Skeletal muscle satellite cell (primary cell): Measurements from ENCODE around the gene PCTP.

ENCODE experiments used
- H3K27me3 ChIP-seq: 2 replicates; pipeline ENCODE4 v1.7.0; 2013; ENCODE audit warnings: low read length; ENCODE audit not compliant: control insufficient read depth, insufficient read depth
- H3K36me3 ChIP-seq: 2 replicates; pipeline ENCODE4 v1.7.0; 2013; ENCODE audit warnings: mild to moderate bottlenecking, control low read depth, low read length; ENCODE audit not compliant: insufficient read depth
- H3K4me1 ChIP-seq: 2 replicates; pipeline ENCODE4 v1.7.0; 2013; ENCODE audit warnings: low read length; ENCODE audit not compliant: control insufficient read depth, insufficient read depth
- H3K4me2 ChIP-seq: 2 replicates; pipeline ENCODE4 v1.7.0; 2013; ENCODE audit warnings: mild to moderate bottlenecking, low read length
- H3K4me3 ChIP-seq: 2 replicates; pipeline ENCODE4 v1.7.0; 2013; ENCODE audit warnings: low read length
- H3K9ac ChIP-seq: 2 replicates; pipeline ENCODE4 v1.7.0; 2013; ENCODE audit warnings: mild to moderate bottlenecking, low read depth, low read length, moderate library complexity
- H3K9me3 ChIP-seq: replicated peaks from 2 replicates; pipeline ENCODE4 v1.7.0; 2013; ENCODE audit warnings: mild to moderate bottlenecking, control low read depth, low read length

The PCTP gene

GRCh38 chr17:55813944-55814343 is 63.1 kb downstream of the PCTP start:
- no peak overlapping the region for H3K9ac ChIP-seq
- no peaks in the 10 kb centered on the region for H3K36me3 ChIP-seq
- no peaks in the 10 kb centered on the region for H3K27me3 ChIP-seq
- peak overlapping the region; percentile 7 for H3K4me2 ChIP-seq
- no peak overlapping the region for H3K4me3 ChIP-seq
- H3K9me3 ChIP-seq = no peaks in the 10 kb centered on the region
- peaks cover 10% of the 10 kb centered on the region for H3K4me1 ChIP-seq

GRCh38 chr17:55814377-55814776 is 63.5 kb downstream of the PCTP start:
- H3K4me1 ChIP-seq = peaks cover 10% of the 10 kb centered on the region
- no peaks in the 10 kb centered on the region for H3K9me3 ChIP-seq
- no peak overlapping the region for H3K4me3 ChIP-seq
- H3K27me3 ChIP-seq = no peaks in the 10 kb centered on the region
- peak overlapping the region; percentile 7 for H3K4me2 ChIP-seq
- H3K9ac ChIP-seq = no peak overlapping the region
- no peaks in the 10 kb centered on the region for H3K36me3 ChIP-seq

DNA sequence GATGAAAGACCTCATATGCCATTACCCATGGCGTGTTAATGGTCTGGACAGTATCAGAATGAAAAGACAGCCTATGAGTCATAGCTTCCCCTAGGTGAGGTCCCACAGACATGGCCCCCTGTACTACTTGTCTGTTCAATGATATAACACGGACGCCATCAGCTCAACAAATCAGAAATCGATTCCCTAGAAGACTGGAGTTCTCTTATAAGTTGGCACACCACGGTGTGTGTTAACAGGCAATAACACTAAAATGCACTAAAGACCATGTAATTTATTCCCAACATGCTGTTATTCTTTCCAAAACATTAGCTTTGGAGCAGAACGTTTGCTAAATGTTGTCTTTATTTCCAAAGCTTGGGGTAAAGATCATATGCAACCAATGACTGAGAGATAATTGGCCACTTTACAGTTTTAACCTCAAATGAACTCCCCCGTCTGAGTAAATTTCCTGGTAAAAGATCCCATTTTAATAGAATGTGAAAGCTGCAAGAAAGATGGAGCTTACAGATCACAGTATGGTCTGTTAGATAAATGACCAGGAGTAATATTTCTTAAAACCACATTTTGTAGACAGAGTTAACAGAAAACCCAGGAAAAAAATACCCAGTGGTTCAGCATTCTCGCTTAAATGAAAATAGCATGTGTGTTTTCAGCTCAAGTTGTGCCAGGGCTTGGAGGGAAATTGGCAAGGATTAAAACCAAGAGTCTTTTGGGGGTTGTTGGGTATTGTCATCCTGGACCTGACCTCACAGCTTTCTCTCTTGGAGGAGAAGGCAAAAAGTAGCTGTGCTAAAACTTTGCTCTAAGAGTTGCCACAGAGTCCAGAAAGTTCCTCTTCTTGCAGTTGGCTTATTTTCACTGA is 65.9 kb downstream of the PCTP start:
- no peak overlapping the region for H3K9ac ChIP-seq
- H3K4me2 ChIP-seq = no peak overlapping the region
- peaks cover 7% of the 10 kb centered on the region for H3K4me1 ChIP-seq
- no peaks in the 10 kb centered on the region for H3K9me3 ChIP-seq
- no peak overlapping the region for H3K4me3 ChIP-seq
- H3K27me3 ChIP-seq = no peaks in the 10 kb centered on the region
- H3K36me3 ChIP-seq = no peaks in the 10 kb centered on the region

GRCh38 chr17:55817397-55817709 is 66.5 kb downstream of the PCTP start:
- no peaks in the 10 kb centered on the region for H3K9me3 ChIP-seq

GRCh38 chr17:55818026-55818425 is 67.2 kb downstream of the PCTP start:
- Histone ChIP-seq H3K4me3 (no peak overlapping the region), H3K36me3 (no peaks in the 10 kb centered on the region), H3K9me3 (no peaks in the 10 kb centered on the region), H3K27me3 (no peaks in the 10 kb centered on the region), H3K9ac (no peak overlapping the region), H3K4me1 (peaks cover 7% of the 10 kb centered on the region), H3K4me2 (no peak overlapping the region)

More at GRCh38 chr17:55817397-55817709, 66.5 kb downstream of the PCTP start:
- H3K4me2 ChIP-seq = no peak overlapping the region
- no peak overlapping the region for H3K4me3 ChIP-seq
- peaks cover 7% of the 10 kb centered on the region for H3K4me1 ChIP-seq
- H3K36me3 ChIP-seq = no peaks in the 10 kb centered on the region
- H3K27me3 ChIP-seq = no peaks in the 10 kb centered on the region
- no peak overlapping the region for H3K9ac ChIP-seq

DNA sequence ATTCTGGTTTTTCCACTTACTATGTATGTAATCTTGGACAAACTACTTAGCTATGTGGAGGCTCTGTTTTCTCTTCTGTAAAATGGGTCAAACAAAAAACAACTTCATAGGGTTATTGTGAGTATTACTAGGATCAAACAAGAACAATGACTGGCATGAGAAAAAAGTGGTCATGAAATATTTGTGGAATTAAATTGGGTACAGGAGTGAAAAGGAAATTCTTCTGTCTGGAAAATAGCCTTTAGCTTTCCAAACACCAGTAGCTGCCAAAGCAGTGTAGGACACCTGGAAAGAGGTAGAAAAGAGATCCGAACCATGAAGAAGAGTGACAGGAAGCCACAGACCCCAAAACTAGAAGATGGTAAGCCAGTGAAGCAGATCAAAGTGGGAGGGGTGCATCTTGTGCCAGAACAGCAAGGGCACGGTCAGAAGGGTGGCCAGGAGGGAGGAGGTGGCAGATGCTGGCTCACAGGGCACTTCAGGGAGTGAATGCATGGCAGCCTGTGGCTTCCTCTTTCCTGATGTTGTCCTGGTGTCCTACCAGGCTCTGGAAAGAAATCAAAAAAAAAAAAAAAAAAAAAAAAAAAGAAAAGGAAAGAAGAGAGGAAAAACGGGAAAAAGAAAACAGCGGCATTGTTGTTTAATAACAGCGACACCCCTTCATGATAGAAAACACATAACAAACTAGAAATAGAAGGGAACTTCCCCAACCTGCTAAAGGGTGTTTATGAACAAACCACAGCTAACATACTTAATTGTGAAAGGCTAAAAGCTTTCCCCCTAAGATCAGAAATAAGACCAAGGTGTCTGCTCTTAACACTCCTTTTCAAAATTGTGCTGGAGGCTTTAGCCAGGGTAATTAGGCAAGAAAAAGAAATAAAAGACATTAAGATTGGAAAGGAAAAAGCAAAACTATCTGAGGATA is 67.9 kb downstream of the PCTP start:
- Histone ChIP-seq H3K36me3 (no peaks in the 10 kb centered on the region), H3K9ac (no peak overlapping the region), H3K4me2 (no peak overlapping the region), H3K9me3 (no peaks in the 10 kb centered on the region), H3K4me3 (no peak overlapping the region), H3K4me1 (peaks cover 7% of the 10 kb centered on the region), H3K27me3 (peaks cover under 1% of the 10 kb centered on the region)

DNA sequence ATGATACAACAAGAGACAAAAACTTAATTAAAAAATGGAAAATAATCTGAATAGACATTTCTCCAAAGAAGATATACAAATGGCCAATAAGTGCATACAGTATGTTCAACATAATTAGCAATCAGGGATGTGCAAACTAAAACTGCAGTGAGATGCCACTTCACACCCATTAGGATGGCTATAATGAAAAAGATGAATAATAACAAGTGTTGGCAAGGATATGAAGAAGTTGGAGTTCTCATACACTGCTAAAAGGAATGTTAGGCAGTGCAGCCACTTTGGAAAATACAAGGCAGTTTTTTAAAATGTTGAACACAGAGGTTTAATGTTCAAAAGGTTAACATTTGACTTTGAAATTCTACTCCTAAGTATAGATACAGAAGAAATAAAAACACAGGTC is 69.8 kb downstream of the PCTP start:
- Histone ChIP-seq H3K27me3 (peaks cover 2% of the 10 kb centered on the region), H3K4me3 (no peak overlapping the region), H3K4me1 (no peaks in the 10 kb centered on the region), H3K36me3 (no peaks in the 10 kb centered on the region), H3K4me2 (no peak overlapping the region), H3K9me3 (no peaks in the 10 kb centered on the region), H3K9ac (no peak overlapping the region)

DNA sequence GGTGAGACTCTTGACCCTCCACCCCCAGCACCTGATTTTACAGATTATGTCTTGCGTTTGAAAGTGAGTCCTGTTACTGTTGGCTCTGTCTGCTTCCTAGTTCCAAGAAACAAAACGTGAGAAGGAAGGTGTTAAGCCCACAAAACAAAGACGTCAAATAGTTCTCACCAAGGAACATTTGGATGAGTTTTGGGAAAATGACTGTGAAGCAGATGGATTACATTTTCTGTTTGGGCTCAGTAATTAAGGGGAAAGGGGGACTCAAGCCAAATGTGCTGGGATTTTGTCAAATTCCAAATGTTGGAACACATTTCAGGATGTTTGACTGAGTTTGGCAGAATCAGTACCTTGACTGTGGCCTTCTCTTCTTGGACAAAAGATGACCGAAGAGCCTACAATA is 71.2 kb downstream of the PCTP start:
- Histone ChIP-seq H3K36me3 (no peaks in the 10 kb centered on the region), H3K9ac (no peak overlapping the region), H3K27me3 (peaks cover 3% of the 10 kb centered on the region), H3K4me1 (no peaks in the 10 kb centered on the region), H3K4me2 (no peak overlapping the region), H3K9me3 (no peaks in the 10 kb centered on the region), H3K4me3 (no peak overlapping the region)

DNA sequence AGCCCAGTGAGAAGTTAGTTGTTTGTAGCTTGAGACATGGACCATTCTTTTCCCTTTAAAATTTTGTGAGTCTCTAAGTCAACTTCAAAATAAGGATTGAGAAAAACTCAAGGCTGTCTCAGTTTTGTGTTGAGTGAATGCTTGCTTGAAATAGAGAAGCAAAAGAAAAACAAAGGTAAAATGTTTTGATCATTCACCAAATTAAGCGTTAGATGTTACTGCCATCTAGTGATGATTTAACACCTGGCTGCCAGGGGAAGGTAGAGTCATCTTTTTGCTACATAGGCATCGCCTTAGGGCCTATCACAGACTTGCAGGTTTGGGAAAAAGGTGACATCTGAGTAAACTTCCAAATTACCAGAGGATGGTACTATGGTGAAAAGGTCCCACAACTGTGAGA is 74.4 kb downstream of the PCTP start:
- H3K9ac ChIP-seq = no peak overlapping the region

More for the DNA sequence above, 74.4 kb downstream of the PCTP start:
- no peaks in the 10 kb centered on the region for H3K36me3 ChIP-seq
- H3K4me1 ChIP-seq = no peaks in the 10 kb centered on the region
- no peak overlapping the region for H3K4me2 ChIP-seq
- H3K9me3 ChIP-seq = no peaks in the 10 kb centered on the region
- H3K4me3 ChIP-seq = no peak overlapping the region
- H3K27me3 ChIP-seq = peaks cover 17% of the 10 kb centered on the region
